ENCODE results near the gene VENTX. TPM values are rescaled to one million over a fixed set of nuclear protein-coding genes. Genes with fewer than 3 reads are reported as not detected.

Gene VENTX
- total and polyA plus RNA-seq, 2 of the 4 experiments (the other 2 are of a cell fraction), result not detected

DNA sequence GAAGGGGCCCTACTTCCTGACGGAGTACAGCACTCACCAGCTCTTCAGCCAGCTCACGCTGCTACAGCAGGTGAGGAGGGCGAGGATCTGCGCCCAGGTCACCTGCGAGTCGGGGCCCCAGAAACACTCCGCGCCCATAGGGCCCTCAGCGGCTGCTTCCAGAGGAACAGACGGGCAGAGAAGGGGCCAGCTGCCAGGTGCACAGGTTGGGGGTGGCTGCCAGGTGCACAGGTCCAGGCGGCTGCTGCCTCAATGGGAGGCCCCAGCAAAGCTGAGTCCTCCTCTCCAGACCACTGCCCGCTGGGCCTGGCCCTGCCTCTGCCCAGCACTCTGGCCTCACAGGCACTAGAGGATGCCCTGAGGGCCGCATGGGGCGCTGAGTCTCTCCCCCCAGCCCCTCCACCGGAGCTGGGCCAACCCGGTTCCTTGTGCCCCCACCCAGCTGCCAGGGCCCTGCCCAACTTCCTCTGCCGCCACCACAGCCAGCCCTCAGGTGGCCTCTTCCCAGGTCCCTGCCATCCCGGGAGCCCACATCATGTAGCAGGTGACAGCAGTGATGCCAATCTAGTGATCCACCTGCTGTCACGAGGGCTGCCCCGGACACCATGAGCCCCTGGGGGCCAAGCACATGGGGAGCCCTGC is 24.7 kb upstream of the VENTX start:
- no peaks in the 10 kb centered on the region for H3K9me1 ChIP-seq (ENCODE audit: insufficient read depth, low read length)
- no peak overlapping the region for H3K4ac ChIP-seq (ENCODE audit: low read depth, low read length)
- dilution Hi-C loops (cut with HindIII; ENCODE audit: low sequenced_read_pairs, unreplicated experiment) (no loop called here), intact Hi-C loops (cut with micrococcal nuclease) (no loop called here), in situ Hi-C loops (cut with MboI; ENCODE audit: low sequenced_read_pairs) (no loop called here)
- no peak overlapping the region for H3K23ac ChIP-seq (ENCODE audit: low read depth, low read length)
- H4K8ac ChIP-seq (ENCODE audit: low read depth in 2 of 2, low read length in 2 of 2), result no peak overlapping the region
- WGBS, 2 experiments (ENCODE audit: extremely low coverage in 2 of 2, insufficient read length in 1 of 2), result 90% methylated on average over 7 of the region's 20 CpGs; no CpG with 5 or more reads in 1 of the 2 experiments
- no peak overlapping the region for H3K4me2 ChIP-seq (ENCODE audit: low read depth, low read length)
- H2BK20ac ChIP-seq (ENCODE audit: low read depth, low read length), result no peak overlapping the region
- no peak for DNase-seq
- H3K14ac ChIP-seq (replicated peaks; ENCODE audit: low read depth, low read length), result no peak overlapping the region
- CTCF ChIA-PET, result no interaction called here
- H3K56ac ChIP-seq (ENCODE audit: extremely low read depth, insufficient read depth, low read length), result no peak overlapping the region
- H4K5ac ChIP-seq (ENCODE audit: low read depth, low read length), result no peak overlapping the region
- no peak overlapping the region for H2AFZ ChIP-seq (replicated peaks; ENCODE audit: low read length, poor library complexity)
- H3K36me3 ChIP-seq (ENCODE audit: control insufficient read depth, insufficient read depth, low read length), result no peaks in the 10 kb centered on the region
- POLR2A ChIA-PET (ENCODE audit: unreplicated experiment), result no interaction called here
- no peak overlapping the region for H3K9ac ChIP-seq (ENCODE audit: low read depth, low read length)
- H2BK120ac ChIP-seq (ENCODE audit: low read depth, low read length), result no peak overlapping the region
- no peak for TF ChIP-seq MXI1 (IDR thresholded peaks at IDR 0.05; ENCODE audit: borderline replicate concordance, low read depth, low read length)
- no peak for TF ChIP-seq RFX5 (IDR thresholded peaks at IDR 0.05; ENCODE audit: low read depth, low read length)
- no peak for TF ChIP-seq RAD21 (IDR thresholded peaks at IDR 0.05; ENCODE audit: low read length)
- no peak for TF ChIP-seq NFE2L2 (IDR thresholded peaks at IDR 0.05; ENCODE audit: low read depth, low read length)
- no peak for TF ChIP-seq SMC3 (IDR thresholded peaks at IDR 0.05; ENCODE audit: low read depth, low read length)
- no peak for TF ChIP-seq CHD1 (IDR thresholded peaks at IDR 0.05; ENCODE audit: low read depth, low read length)
- TF ChIP-seq POLR2A (IDR thresholded peaks at IDR 0.05; ENCODE audit: low read depth, low read length), result no peak
- TF ChIP-seq MAZ (IDR thresholded peaks at IDR 0.05; ENCODE audit: borderline replicate concordance, low read depth, low read length), result no peak
- TF ChIP-seq BHLHE40 (IDR thresholded peaks at IDR 0.05; ENCODE audit: low read depth, low read length), result no peak
- TF ChIP-seq FOS (IDR thresholded peaks at IDR 0.05; ENCODE audit: low read depth, low read length), result no peak
- TF ChIP-seq, protein P1, sequence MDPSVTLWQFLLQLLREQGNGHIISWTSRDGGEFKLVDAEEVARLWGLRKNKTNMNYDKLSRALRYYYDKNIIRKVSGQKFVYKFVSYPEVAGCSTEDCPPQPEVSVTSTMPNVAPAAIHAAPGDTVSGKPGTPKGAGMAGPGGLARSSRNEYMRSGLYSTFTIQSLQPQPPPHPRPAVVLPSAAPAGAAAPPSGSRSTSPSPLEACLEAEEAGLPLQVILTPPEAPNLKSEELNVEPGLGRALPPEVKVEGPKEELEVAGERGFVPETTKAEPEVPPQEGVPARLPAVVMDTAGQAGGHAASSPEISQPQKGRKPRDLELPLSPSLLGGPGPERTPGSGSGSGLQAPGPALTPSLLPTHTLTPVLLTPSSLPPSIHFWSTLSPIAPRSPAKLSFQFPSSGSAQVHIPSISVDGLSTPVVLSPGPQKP (IDR thresholded peaks at IDR 0.05; ENCODE audit: borderline replicate concordance, low read depth, low read length), result no peak
- TF ChIP-seq, protein P2, sequence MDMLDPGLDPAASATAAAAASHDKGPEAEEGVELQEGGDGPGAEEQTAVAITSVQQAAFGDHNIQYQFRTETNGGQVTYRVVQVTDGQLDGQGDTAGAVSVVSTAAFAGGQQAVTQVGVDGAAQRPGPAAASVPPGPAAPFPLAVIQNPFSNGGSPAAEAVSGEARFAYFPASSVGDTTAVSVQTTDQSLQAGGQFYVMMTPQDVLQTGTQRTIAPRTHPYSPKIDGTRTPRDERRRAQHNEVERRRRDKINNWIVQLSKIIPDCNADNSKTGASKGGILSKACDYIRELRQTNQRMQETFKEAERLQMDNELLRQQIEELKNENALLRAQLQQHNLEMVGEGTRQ (IDR thresholded peaks at IDR 0.05; ENCODE audit: low read depth, low read length), result no peak
- TF ChIP-seq, protein P3, sequence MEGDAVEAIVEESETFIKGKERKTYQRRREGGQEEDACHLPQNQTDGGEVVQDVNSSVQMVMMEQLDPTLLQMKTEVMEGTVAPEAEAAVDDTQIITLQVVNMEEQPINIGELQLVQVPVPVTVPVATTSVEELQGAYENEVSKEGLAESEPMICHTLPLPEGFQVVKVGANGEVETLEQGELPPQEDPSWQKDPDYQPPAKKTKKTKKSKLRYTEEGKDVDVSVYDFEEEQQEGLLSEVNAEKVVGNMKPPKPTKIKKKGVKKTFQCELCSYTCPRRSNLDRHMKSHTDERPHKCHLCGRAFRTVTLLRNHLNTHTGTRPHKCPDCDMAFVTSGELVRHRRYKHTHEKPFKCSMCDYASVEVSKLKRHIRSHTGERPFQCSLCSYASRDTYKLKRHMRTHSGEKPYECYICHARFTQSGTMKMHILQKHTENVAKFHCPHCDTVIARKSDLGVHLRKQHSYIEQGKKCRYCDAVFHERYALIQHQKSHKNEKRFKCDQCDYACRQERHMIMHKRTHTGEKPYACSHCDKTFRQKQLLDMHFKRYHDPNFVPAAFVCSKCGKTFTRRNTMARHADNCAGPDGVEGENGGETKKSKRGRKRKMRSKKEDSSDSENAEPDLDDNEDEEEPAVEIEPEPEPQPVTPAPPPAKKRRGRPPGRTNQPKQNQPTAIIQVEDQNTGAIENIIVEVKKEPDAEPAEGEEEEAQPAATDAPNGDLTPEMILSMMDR (conservative IDR thresholded peaks at IDR 0.05; ENCODE audit: low read depth, low read length), result no peak
- H4K91ac ChIP-seq (ENCODE audit: insufficient read depth, low read depth, low read length), result no peak overlapping the region
- no peaks in the 10 kb centered on the region for H3K79me1 ChIP-seq (ENCODE audit: low read depth in 1 of 2, low read length in 2 of 2)
- ATAC-seq (ENCODE audit: low read depth), result no peak
- no peak overlapping the region for H2BK15ac ChIP-seq (ENCODE audit: low read depth, low read length)
- BruUV-seq (replicated peaks), result no TSS peak
- no peaks in the 10 kb centered on the region for H3K4me1 ChIP-seq (ENCODE audit: control insufficient read depth, insufficient read depth, low read length)
- H2BK5ac ChIP-seq (ENCODE audit: low read depth, low read length, poor library complexity, severe bottlenecking), result no peak overlapping the region
- no peaks in the 10 kb centered on the region for H3K27me3 ChIP-seq (ENCODE audit: control insufficient read depth, insufficient read depth, low read length)
- no peak overlapping the region for H2AK5ac ChIP-seq (ENCODE audit: low read depth, low read length)
- peaks cover 2% of the 10 kb centered on the region; the same call in 1 of the 2 replicates for H3K9me3 ChIP-seq (ENCODE audit: control insufficient read depth, insufficient read depth, low read length)
- no peaks in the 10 kb centered on the region for H4K20me1 ChIP-seq (ENCODE audit: insufficient read depth, low read length)
- no peak overlapping the region for H3K4me3 ChIP-seq (ENCODE audit: insufficient read depth, low read depth, low read length)
- H3K18ac ChIP-seq (ENCODE audit: low read depth, low read length), result no peak overlapping the region
- H3K27ac ChIP-seq (ENCODE audit: insufficient read depth, low read length), result no peak overlapping the region
- H2AK9ac ChIP-seq (replicated peaks; ENCODE audit: low read depth, low read length, poor library complexity), result no peak overlapping the region
